ENCODE measurements around the gene RPS3A.
"Not testable (repeated sequence)": the region's sequence is repeated elsewhere in the genome, so short reads cannot be mapped to it uniquely, and the experiment has no call there.

Gene RPS3A

GRCh38 chr4:151114986-151115385, 15.6 kb downstream of the RPS3A start:
- DNase-seq (ENCODE audit: low spot score), result no peak

- DNase-seq (ENCODE audit: low spot score), result peak; percentile 53
Observed at GRCh38 chr4:151117371-151117962, 18.0 kb downstream of the RPS3A start.

- no peak for DNase-seq (ENCODE audit: low spot score)
Observed at GRCh38 chr4:151129796-151130195, 30.4 kb downstream of the RPS3A start.

GRCh38 chr4:151133311-151133710, 33.9 kb downstream of the RPS3A start:
- no peak for DNase-seq (ENCODE audit: low spot score)

- not testable (repeated sequence) for DNase-seq (ENCODE audit: low spot score)
Observed at GRCh38 chr4:151136048-151136447, 36.6 kb downstream of the RPS3A start.

- DNase-seq (ENCODE audit: low spot score), result no peak
Observed at GRCh38 chr4:151139814-151140213, 40.4 kb downstream of the RPS3A start.

- DNase-seq (ENCODE audit: low spot score), result no peak
Observed at GRCh38 chr4:151142758-151143157, 43.3 kb downstream of the RPS3A start.

GRCh38 chr4:151143162-151143561, 43.7 kb downstream of the RPS3A start:
- DNase-seq (ENCODE audit: low spot score), result no peak

- DNase-seq (ENCODE audit: low spot score), result no peak
Observed at GRCh38 chr4:151143811-151144210, 44.4 kb downstream of the RPS3A start.

GRCh38 chr4:151144329-151145072, 45.1 kb downstream of the RPS3A start:
- no peak for DNase-seq (ENCODE audit: low spot score)

- no peak for DNase-seq (ENCODE audit: low spot score)
Observed at GRCh38 chr4:151147000-151147399, 47.6 kb downstream of the RPS3A start.

GRCh38 chr4:151148261-151148660, 48.8 kb downstream of the RPS3A start:
- DNase-seq (ENCODE audit: low spot score), result no peak

GRCh38 chr4:151150821-151151580, 51.6 kb downstream of the RPS3A start:
- DNase-seq (ENCODE audit: low spot score), result no peak

- DNase-seq (ENCODE audit: low spot score), result no peak
Observed at GRCh38 chr4:151152028-151152427, 52.6 kb downstream of the RPS3A start.

GRCh38 chr4:151153585-151153984, 54.2 kb downstream of the RPS3A start:
- no peak for DNase-seq (ENCODE audit: low spot score)
